A549 (cell line): ENCODE data around the gene LCN2.

ENCODE experiments used
- CEBPB ChIP-seq, 2 experiments: fragments of >200 bp in 1 of 2; sonication (Bioruptor Twin) in 1 of 2; formaldehyde crosslinking in 1 of 2; IDR thresholded peaks; 2 replicates each; pipeline ENCODE4 v1.6.1; 2012 to 2016
- EP300 ChIP-seq, 2 experiments: fragments of >200 bp; sonication (Bioruptor Twin); formaldehyde crosslinking; IDR thresholded peaks; 2 replicates in 1 of 2; 3 replicates in 1 of 2; pipeline ENCODE4 v1.6.1; 2016 to 2017
- POLR2A ChIP-seq: IDR thresholded peaks from 2 replicates; pipeline ENCODE4 v1.6.1; 2012; ENCODE audit warnings: mild to moderate bottlenecking, low read length
- RNF2 ChIP-seq: fragments of 200-600 bp; sonication (generic); IDR thresholded peaks from 2 replicates; pipeline ENCODE4 v1.6.1; 2016; ENCODE audit warnings: low read depth, mild to moderate bottlenecking, antibody characterized with exemption, moderate library complexity, borderline replicate concordance
- TF ChIP-seq, protein P1 (sequence below): fragments of >200 bp; sonication (Bioruptor Twin); formaldehyde crosslinking; IDR thresholded peaks from 3 replicates; pipeline ENCODE4 v1.5.1; 2016
- TF ChIP-seq, protein P2 (sequence below): fragments of 450-650 bp; IDR thresholded peaks from 2 replicates; pipeline ENCODE4 v1.6.1; 2014; ENCODE audit warnings: antibody characterized with exemption

DNA sequence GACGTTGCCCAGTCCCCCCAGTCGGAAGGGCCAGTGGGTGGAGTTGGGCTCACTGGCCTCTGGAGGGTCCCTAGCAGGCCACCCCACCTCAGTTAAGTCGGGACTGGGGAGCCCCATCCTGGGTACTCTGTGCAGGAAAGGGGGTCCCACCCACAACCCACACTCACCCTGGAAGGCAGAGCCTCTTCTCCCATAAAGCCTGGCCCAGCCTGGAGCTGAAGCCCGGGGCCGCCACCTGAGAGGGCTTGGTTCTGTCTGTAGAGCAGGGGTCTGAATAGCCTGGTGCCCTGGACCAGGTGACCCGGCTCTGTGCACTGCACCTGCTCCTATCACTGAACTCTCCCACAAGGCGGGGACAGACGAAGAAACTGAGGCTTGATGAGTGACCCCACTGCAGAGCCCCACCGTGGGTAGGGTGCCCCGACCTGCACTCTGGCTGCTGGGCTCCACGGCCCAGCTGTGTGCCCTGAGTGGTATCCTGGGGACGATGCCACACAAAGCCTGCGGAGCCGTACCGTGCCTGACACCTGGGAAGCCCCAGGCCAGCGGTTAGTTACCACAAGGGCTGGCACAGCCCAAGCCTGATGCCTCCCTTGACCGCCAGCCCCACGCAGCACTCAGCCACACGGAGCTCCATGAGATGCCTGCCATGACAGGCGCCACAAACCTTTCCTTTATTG, 29.1 kb upstream of the LCN2 start:
- TF ChIP-seq EP300 (IDR thresholded peaks at IDR 0.05) (no peak), POLR2A (no peak), CEBPB (IDR thresholded peaks at IDR 0.05) (no peak), RNF2 (no peak)
- TF ChIP-seq, protein P1, sequence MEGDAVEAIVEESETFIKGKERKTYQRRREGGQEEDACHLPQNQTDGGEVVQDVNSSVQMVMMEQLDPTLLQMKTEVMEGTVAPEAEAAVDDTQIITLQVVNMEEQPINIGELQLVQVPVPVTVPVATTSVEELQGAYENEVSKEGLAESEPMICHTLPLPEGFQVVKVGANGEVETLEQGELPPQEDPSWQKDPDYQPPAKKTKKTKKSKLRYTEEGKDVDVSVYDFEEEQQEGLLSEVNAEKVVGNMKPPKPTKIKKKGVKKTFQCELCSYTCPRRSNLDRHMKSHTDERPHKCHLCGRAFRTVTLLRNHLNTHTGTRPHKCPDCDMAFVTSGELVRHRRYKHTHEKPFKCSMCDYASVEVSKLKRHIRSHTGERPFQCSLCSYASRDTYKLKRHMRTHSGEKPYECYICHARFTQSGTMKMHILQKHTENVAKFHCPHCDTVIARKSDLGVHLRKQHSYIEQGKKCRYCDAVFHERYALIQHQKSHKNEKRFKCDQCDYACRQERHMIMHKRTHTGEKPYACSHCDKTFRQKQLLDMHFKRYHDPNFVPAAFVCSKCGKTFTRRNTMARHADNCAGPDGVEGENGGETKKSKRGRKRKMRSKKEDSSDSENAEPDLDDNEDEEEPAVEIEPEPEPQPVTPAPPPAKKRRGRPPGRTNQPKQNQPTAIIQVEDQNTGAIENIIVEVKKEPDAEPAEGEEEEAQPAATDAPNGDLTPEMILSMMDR = no peak
- TF ChIP-seq, protein P2, sequence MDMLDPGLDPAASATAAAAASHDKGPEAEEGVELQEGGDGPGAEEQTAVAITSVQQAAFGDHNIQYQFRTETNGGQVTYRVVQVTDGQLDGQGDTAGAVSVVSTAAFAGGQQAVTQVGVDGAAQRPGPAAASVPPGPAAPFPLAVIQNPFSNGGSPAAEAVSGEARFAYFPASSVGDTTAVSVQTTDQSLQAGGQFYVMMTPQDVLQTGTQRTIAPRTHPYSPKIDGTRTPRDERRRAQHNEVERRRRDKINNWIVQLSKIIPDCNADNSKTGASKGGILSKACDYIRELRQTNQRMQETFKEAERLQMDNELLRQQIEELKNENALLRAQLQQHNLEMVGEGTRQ = no peak
